H1 (cell line): ENCODE results near the gene SCPEP1. TPM values are rescaled to one million over a fixed set of nuclear protein-coding genes. Genes with fewer than 3 reads are reported as not detected.

Source experiments
- CTCF ChIA-PET: fragments of 300-600 bp; sonication (Branson Sonifier 250); formaldehyde crosslinking; loops from one replicate; lab custom pipeline; 2021; ENCODE audit not compliant: partially characterized antibody; lab: Charles Lee
- POLR2A ChIA-PET: fragments of 300-600 bp; sonication (Branson Sonifier 250); formaldehyde crosslinking; loops from one replicate; lab custom pipeline; 2021; ENCODE audit warnings: inconsistent platforms; ENCODE audit not compliant: partially characterized antibody; lab: Charles Lee
- DNase-seq, 2 experiments: peaks; one replicate each; pipeline versions ENCODE4 v3.0.0 to v3.0.0-alpha.2; 2010 to 2022; ENCODE audit warnings: low spot score in 2 of 2, low read depth in 1 of 2, mixed read lengths in 1 of 2
- FAIRE-seq: peaks from 2 replicates; lab custom pipeline; 2011; peaks lifted over from hg19 to GRCh38; lab: Jason Lieb, UNC
- H2AFZ ChIP-seq: 2 replicates; pipeline ENCODE4 v1.8.1; 2012; ENCODE audit warnings: low read length, inconsistent platforms
- H2AK5ac ChIP-seq: 2 replicates; pipeline ENCODE4 v1.6.1; 2013; ENCODE audit warnings: low read depth, low read length
- H2BK120ac ChIP-seq: replicated peaks from 2 replicates; pipeline ENCODE3; 2013; ENCODE audit warnings: low read depth, low read length, inconsistent platforms
- H2BK12ac ChIP-seq: 2 replicates; pipeline ENCODE4 v1.6.1; 2013; ENCODE audit warnings: low read depth, low read length
- H2BK15ac ChIP-seq: 2 replicates; pipeline ENCODE4 v1.6.1; 2013; ENCODE audit warnings: low read length
- H2BK20ac ChIP-seq: 2 replicates; pipeline ENCODE4 v1.6.1; 2013; ENCODE audit warnings: low read length
- H2BK5ac ChIP-seq: 2 replicates; pipeline ENCODE4 v1.6.1; 2013; ENCODE audit warnings: low read depth, low read length
- H3K14ac ChIP-seq: 2 replicates; pipeline ENCODE4 v1.6.1; 2013; ENCODE audit warnings: inconsistent platforms; ENCODE audit not compliant: insufficient read length
- H3K18ac ChIP-seq: 2 replicates; pipeline ENCODE4 v1.6.1; 2013; ENCODE audit warnings: low read length; ENCODE audit errors: extremely low read depth
- H3K23ac ChIP-seq: 2 replicates; pipeline ENCODE4 v1.6.1; 2013; ENCODE audit warnings: inconsistent platforms; ENCODE audit not compliant: insufficient read length
- H3K23me2 ChIP-seq: 2 replicates; pipeline ENCODE4 v1.6.1; 2013; ENCODE audit warnings: low read depth, low read length
- H3K27ac ChIP-seq: 2 replicates; pipeline ENCODE4 v1.6.1; 2011; ENCODE audit warnings: low read depth, low read length, inconsistent platforms
- H3K27me3 ChIP-seq, 4 experiments: replicated peaks in 1 of 4; 1 replicate in 1 of 4; 2 replicates in 3 of 4; pipeline versions ENCODE4 v1.6.1 to v1.8.1; 2011 to 2013; ENCODE audit warnings: low read length in 3 of 4, mild to moderate bottlenecking in 3 of 4, inconsistent platforms in 2 of 4, mixed read lengths in 2 of 4, moderate library complexity in 1 of 4; ENCODE audit not compliant: control insufficient read depth in 3 of 4, insufficient read depth in 3 of 4; ENCODE audit errors: extremely low read depth in 1 of 4
- H3K36me3 ChIP-seq, 4 experiments: 2 replicates each; pipeline versions ENCODE4 v1.6.1 to v1.8.1; 2011 to 2013; ENCODE audit warnings: mild to moderate bottlenecking in 4 of 4, low read length in 3 of 4, moderate library complexity in 2 of 4, control low read depth in 1 of 4, inconsistent platforms in 1 of 4; ENCODE audit not compliant: insufficient read depth in 4 of 4, control insufficient read depth in 2 of 4
- H3K4ac ChIP-seq: replicated peaks from 2 replicates; pipeline ENCODE3; 2013; ENCODE audit warnings: low read length, low read depth, mixed read lengths, inconsistent platforms; ENCODE audit not compliant: insufficient read length
- H3K4me1 ChIP-seq, 4 experiments: replicated peaks in 1 of 4; 1 replicate in 1 of 4; 2 replicates in 3 of 4; pipeline versions ENCODE4 v1.6.1 to v1.8.1; 2011 to 2013; ENCODE audit warnings: low read length in 3 of 4, inconsistent platforms in 2 of 4, mixed read lengths in 1 of 4; ENCODE audit not compliant: insufficient read depth in 4 of 4, control insufficient read depth in 3 of 4
- H3K4me2 ChIP-seq, 2 experiments: 2 replicates each; pipeline versions ENCODE4 v1.6.1 to v1.8.1; 2011 to 2013; ENCODE audit warnings: low read depth in 2 of 2, low read length in 2 of 2, control low read depth in 1 of 2, inconsistent platforms in 1 of 2, mild to moderate bottlenecking in 1 of 2; ENCODE audit not compliant: insufficient read depth in 1 of 2
- H3K4me3 ChIP-seq, 4 experiments: fragments of 200-600, 300-600 bp in 1 of 4; sonication (generic), shearing (Covaris generic), sonication (Bioruptor Twin) in 1 of 4; 2 replicates each; pipeline versions ENCODE4 v1.5.1 to v1.8.1; 2011 to 2016; ENCODE audit warnings: low read length in 4 of 4, low read depth in 3 of 4, control low read depth in 2 of 4, inconsistent platforms in 2 of 4, mild to moderate bottlenecking in 2 of 4, mixed read lengths in 1 of 4, moderate library complexity in 1 of 4; ENCODE audit not compliant: insufficient read depth in 2 of 4; ENCODE audit errors: extremely low read depth in 1 of 4
- H3K56ac ChIP-seq: replicated peaks from 2 replicates; pipeline ENCODE3; 2013; ENCODE audit warnings: low read depth, mild to moderate bottlenecking, mixed read lengths, low read length, inconsistent platforms; ENCODE audit not compliant: insufficient read length
- H3K79me1 ChIP-seq: 2 replicates; pipeline ENCODE4 v1.6.1; 2013; ENCODE audit warnings: low read depth, low read length, control low read depth
- H3K79me2 ChIP-seq, 2 experiments: 2 replicates each; pipeline versions ENCODE4 v1.6.1 to v1.8.1; 2012 to 2013; ENCODE audit warnings: low read length in 2 of 2, mild to moderate bottlenecking in 2 of 2, inconsistent platforms in 1 of 2; ENCODE audit not compliant: insufficient read depth in 2 of 2, control insufficient read depth in 1 of 2
- H3K9ac ChIP-seq, 4 experiments: replicated peaks in 1 of 4; 1 replicate in 1 of 4; 2 replicates in 3 of 4; pipeline versions ENCODE4 v1.6.1 to v1.8.1; 2011 to 2013; ENCODE audit warnings: low read depth in 3 of 4, low read length in 3 of 4, control low read depth in 2 of 4, mild to moderate bottlenecking in 2 of 4, moderate library complexity in 2 of 4, inconsistent platforms in 1 of 4; ENCODE audit errors: extremely low read depth in 1 of 4
- H3K9me3 ChIP-seq, 2 experiments: 2 replicates each; pipeline versions ENCODE4 v1.6.1 to v1.8.1; 2012 to 2013; ENCODE audit warnings: mild to moderate bottlenecking in 2 of 2, moderate library complexity in 2 of 2, control low read depth in 1 of 2, inconsistent platforms in 1 of 2, low read depth in 1 of 2, low read length in 1 of 2, mixed read lengths in 1 of 2; ENCODE audit not compliant: insufficient read depth in 2 of 2
- H4K20me1 ChIP-seq, 2 experiments: replicated peaks in 1 of 2; 2 replicates each; pipeline versions ENCODE3 to v1.8.1; 2011 to 2013; ENCODE audit warnings: inconsistent platforms in 2 of 2, low read length in 2 of 2, mild to moderate bottlenecking in 1 of 2; ENCODE audit not compliant: insufficient read depth in 2 of 2, control insufficient read depth in 1 of 2
- H4K5ac ChIP-seq: 2 replicates; pipeline ENCODE4 v1.6.1; 2013; ENCODE audit warnings: low read length, low read depth, mixed read lengths, inconsistent platforms; ENCODE audit not compliant: insufficient read length
- H4K8ac ChIP-seq: 2 replicates; pipeline ENCODE4 v1.8.0; 2013; ENCODE audit warnings: mild to moderate bottlenecking, moderate library complexity, low read length, inconsistent platforms; ENCODE audit not compliant: insufficient read depth; ENCODE audit errors: extremely low read depth
- H4K91ac ChIP-seq: replicated peaks from 2 replicates; pipeline ENCODE3; 2013; ENCODE audit warnings: low read length, mixed read lengths, inconsistent platforms; ENCODE audit not compliant: insufficient read length
- ASH2L ChIP-seq: fragments of 200-600, 300-600 bp; sonication (generic); IDR thresholded peaks from one replicate; pipeline ENCODE4 v1.7.1; 2017; ENCODE audit warnings: low read length
- ATF3 ChIP-seq: IDR thresholded peaks from 2 replicates; pipeline ENCODE4 v1.6.1; 2011; ENCODE audit warnings: low read depth, mild to moderate bottlenecking, low read length; ENCODE audit not compliant: insufficient read depth
- CREB1 ChIP-seq: IDR thresholded peaks from 2 replicates; pipeline ENCODE4 v1.6.1; 2012; ENCODE audit warnings: inconsistent platforms
- CTBP2 ChIP-seq: IDR thresholded peaks from 2 replicates; pipeline ENCODE4 v1.7.0; 2011; ENCODE audit warnings: borderline replicate concordance, mild to moderate bottlenecking, moderate library complexity, mixed read lengths, low read length; ENCODE audit not compliant: insufficient read depth, insufficient read length
- GTF2F1 ChIP-seq: IDR thresholded peaks from 2 replicates; pipeline ENCODE4 v1.6.1; 2012; ENCODE audit warnings: low read depth, low read length, improper control_type of control experiment, borderline replicate concordance
- KDM1A ChIP-seq: fragments of 200-600, 300-600 bp; sonication (generic); IDR thresholded peaks from 2 replicates; pipeline ENCODE4 v1.7.1; 2016; ENCODE audit warnings: mild to moderate bottlenecking, low read length, borderline replicate concordance
- KDM4A ChIP-seq: IDR thresholded peaks from one replicate; pipeline ENCODE4 v1.7.1; 2012; ENCODE audit warnings: low read depth, mild to moderate bottlenecking, moderate library complexity, low read length, inconsistent platforms; ENCODE audit not compliant: severe bottlenecking
- POU5F1 ChIP-seq: IDR thresholded peaks from 2 replicates; pipeline ENCODE4 v1.6.1; 2011; ENCODE audit warnings: low read depth, mild to moderate bottlenecking, low read length, moderate library complexity
- RAD21 ChIP-seq, 2 experiments: IDR thresholded peaks in 1 of 2; conservative IDR thresholded peaks in 1 of 2; 2 replicates each; pipeline ENCODE4 v1.6.1; 2011; ENCODE audit warnings: low read depth in 2 of 2, low read length in 2 of 2, improper control_type of control experiment in 1 of 2, inconsistent platforms in 1 of 2, mild to moderate bottlenecking in 1 of 2, moderate library complexity in 1 of 2
- RNF2 ChIP-seq: fragments of 200-900, 300-1000 bp; sonication (generic); IDR thresholded peaks from 2 replicates; pipeline ENCODE4 v1.7.1; 2016; ENCODE audit warnings: borderline replicate concordance, low read depth, mild to moderate bottlenecking, antibody characterized with exemption, low read length; ENCODE audit not compliant: poor library complexity, severe bottlenecking; ENCODE audit errors: missing control alignments
- SP2 ChIP-seq: IDR thresholded peaks from 2 replicates; pipeline ENCODE4 v1.6.1; 2012; ENCODE audit warnings: mild to moderate bottlenecking, low read length, inconsistent platforms
- WGBS, 2 experiments: shearing (Covaris generic) in 1 of 2; methylation state at CpG; one replicate each; pipeline versions ENCODE4 v1.1.6 to v1.1.7; 2013 to 2015; ENCODE audit warnings: low lambda C conversion rate in 2 of 2, mixed read lengths in 2 of 2, inconsistent platforms in 1 of 2, low coverage in 1 of 2, missing lambda C conversion rate in 1 of 2; ENCODE audit not compliant: insufficient replicate concordance in 2 of 2, insufficient coverage in 1 of 2, insufficient read length in 1 of 2; ENCODE audit errors: extremely low coverage in 1 of 2, missing lambda C conversion rate in 1 of 2; 5-methylcytosine and 5-hydroxymethylcytosine counted together
- polyA plus RNA-seq, 7 experiments: library from polyadenylated mRNA; depleted of rRNA in 3 of 7; stranded (reverse) in 5 of 7; unstranded in 2 of 7; fragments of >200 nt in 5 of 7; fragments of 200-250 nt in 2 of 7; gene quantifications; 1 replicate in 5 of 7; 2 replicates in 1 of 7; 4 replicates in 1 of 7; pipeline versions ENCODE4 v1.2.1 to v1.2.3, GENCODE V29; 2011 to 2013; ENCODE audit warnings: missing spikeins in 2 of 7, mixed read lengths in 2 of 7
- total RNA-seq: library from RNA; stranded (reverse); fragmentation: NEBNext Ultra II Directional; extraction: Animal tissue kit (Norgen Biotek cat#: 25700); gene quantifications from 2 replicates; pipeline ENCODE4 v1.2.1, GENCODE V29; 2021

SCPEP1 gene
- total and polyA plus RNA-seq, 2 of the 8 experiments (the other 6 are each of a cell fraction or from before 2014, with no cell fraction given), result 30.7 to 52.6 TPM

GRCh38 chr17:57006040-57006439 is 28.1 kb downstream of the SCPEP1 start:
- Histone ChIP-seq H3K79me1 (no peaks in the 10 kb centered on the region), H3K23me2 (no peaks in the 10 kb centered on the region), H3K9me3 (no peaks in the 10 kb centered on the region), H3K4me1 (peaks cover 0 to 10% (median 3%) of the 10 kb centered on the region in 4 experiments; a peak in 4 of 7 replicates), H2BK12ac (no peak overlapping the region), H3K27ac (no peak overlapping the region), H4K8ac (no peak overlapping the region), H2BK120ac (no peak overlapping the region), H3K4ac (no peak overlapping the region), H3K4me3 (no peak overlapping the region), H3K56ac (no peak overlapping the region), H3K9ac (no peak overlapping the region), H2AK5ac (no peak overlapping the region), H3K36me3 (peaks cover 0 to 3% (median 0%) of the 10 kb centered on the region in 4 experiments; a peak in 2 of 8 replicates), H4K91ac (no peak overlapping the region), H3K14ac (no peak overlapping the region), H4K5ac (no peak overlapping the region), H4K20me1 (no peaks in the 10 kb centered on the region), H2BK20ac (no peak overlapping the region), H2BK5ac (no peak overlapping the region), H3K23ac (no peak overlapping the region), H3K79me2 (no peaks in the 10 kb centered on the region), H3K27me3 (no peaks in the 10 kb centered on the region), H3K4me2 (no peak overlapping the region), H2BK15ac (peak overlapping the region; percentile 9; the same call in 1 of the 2 replicates), H2AFZ (no peak overlapping the region), H3K18ac (no peak overlapping the region)
- FAIRE-seq, result no peak
- POLR2A ChIA-PET, result no interaction called here
- WGBS, 2 experiments, result 90% methylated on average over 2 of the region's 2 CpGs; no CpG with 5 or more reads in 1 of the 2 experiments
- DNase-seq, result no peak
- CTCF ChIA-PET, result interaction anchor here (0.7 to 11.8 kb wide), 12 partner anchors 10 to 152 kb away, joined by 3 to 112 read pairs (median 5); no protein-coding TSS in a partner anchor
- TF ChIP-seq KDM1A, result no peak
- no peak for TF ChIP-seq RAD21 (IDR thresholded peaks at IDR 0.05 in 1 of 2, conservative IDR thresholded peaks at IDR 0.05 in 1 of 2; ENCODE audit: low read depth in 2 of 2, low read length in 2 of 2)
- TF ChIP-seq CTBP2, result no peak
- TF ChIP-seq GTF2F1, result no peak
- TF ChIP-seq SP2, result no peak
- TF ChIP-seq KDM4A, result no peak
- no peak for TF ChIP-seq CREB1
- no peak for TF ChIP-seq ASH2L
- no peak for TF ChIP-seq ATF3
- no peak for TF ChIP-seq RNF2
- no peak for TF ChIP-seq POU5F1
